Raji (cell line): Measurements from ENCODE around the gene FHIT.

Experiments used
- POLR2A ChIP-seq: IDR thresholded peaks from 2 replicates; pipeline ENCODE4 v1.6.1; 2011; ENCODE audit warnings: low read depth, low read length, control low read depth; ENCODE audit not compliant: insufficient read depth

The FHIT gene

DNA sequence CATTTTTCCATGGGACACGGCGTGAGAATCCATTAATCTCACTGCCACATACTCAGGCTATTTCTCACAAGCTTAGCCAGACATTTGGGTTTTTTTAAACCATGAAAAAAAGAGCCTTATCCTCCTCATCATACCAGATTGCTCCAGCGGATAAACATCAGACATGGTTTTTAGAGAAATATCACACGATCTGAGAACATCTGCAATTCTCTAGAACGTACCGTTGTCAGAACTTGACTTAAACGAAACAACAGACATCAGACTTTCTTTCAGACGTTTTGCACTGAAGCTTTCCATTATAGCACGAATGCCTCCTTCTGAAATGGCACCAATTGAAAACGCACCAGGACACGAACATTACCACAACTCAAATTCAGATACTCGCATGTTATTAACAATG, 1457.3 kb downstream of the FHIT start:
- no peak for TF ChIP-seq POLR2A

DNA sequence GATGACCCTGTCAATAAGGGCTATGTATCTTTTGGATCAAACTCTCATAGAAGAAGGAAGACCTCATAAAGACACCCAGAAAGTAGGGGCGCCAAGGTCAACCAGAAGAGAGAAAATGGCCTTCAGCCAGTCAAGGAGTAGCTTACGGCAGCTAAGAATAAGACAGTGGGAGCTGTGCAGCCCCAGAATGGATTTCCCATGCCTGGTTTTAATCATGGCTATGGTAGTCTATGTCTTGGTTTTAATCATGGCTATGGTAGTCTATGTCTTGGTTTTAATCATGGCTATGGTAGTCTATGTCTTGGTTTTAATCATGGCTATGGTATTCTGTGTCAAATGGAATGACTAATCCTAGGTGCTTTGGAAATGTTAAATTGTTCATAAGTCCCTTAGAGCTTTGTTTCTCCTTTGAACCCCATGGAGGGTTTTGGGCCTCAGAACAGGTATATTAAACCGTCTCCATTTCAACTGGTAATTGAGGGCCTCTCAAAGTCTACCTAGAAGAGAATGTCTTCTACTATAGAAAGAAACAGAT, 1459.4 kb downstream of the FHIT start:
- no peak for TF ChIP-seq POLR2A

DNA sequence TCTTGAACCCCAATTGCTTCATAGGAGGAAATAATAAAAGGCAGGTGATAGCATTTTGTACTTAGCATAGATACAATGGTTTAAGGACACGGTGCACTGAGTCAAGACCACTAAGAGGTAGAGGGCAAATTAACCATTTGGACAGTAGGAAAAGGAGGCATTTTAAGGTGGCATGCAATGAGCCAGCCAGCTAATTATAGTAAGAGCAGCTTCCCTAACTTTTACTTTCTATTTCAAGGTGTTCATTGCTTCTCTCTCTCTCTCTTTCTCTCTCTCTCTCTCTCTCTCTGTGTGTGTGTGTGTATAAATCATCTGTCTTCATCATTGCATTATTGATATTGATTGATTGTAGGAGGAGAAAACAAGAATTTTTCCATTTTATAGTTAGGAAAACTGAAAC, 1461.0 kb downstream of the FHIT start:
- no peak for TF ChIP-seq POLR2A

DNA sequence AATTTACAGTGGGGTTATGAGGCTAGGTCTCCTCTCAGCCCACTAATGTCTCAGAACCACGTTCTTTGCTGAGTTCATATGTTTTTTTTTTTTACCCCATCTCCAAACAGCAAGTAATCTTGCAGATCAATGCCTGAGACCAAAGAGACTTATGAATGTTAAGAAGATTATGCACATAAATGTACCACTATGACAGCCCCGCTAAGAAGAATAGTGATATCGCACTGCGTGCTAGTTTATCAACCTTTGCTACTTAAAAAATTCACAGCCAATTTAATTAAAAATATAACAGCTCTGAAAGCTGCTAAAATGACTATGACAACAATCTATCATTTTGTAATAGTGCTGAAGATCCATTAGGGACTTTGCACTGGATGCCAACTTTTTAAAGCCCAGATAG, 1462.5 kb downstream of the FHIT start:
- no peak for TF ChIP-seq POLR2A

DNA sequence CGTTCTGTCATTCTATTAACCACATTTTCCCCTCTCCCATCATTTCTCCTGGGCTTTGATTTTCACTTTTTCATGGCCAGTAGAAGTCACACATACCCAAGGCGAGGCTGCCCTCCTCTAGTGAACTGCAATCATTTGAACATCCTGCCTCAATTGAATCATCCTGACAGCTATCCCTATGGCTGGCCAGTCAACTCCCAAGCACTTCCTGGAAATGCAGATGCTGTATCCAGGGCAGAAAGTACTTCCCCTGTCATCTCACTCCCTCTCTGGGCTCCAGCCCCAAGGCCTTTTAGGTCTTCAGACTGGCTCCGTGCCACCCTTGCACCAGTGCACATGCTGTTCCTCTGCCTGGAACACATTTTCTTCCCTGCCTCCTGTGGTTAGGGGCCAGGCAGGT, 1463.1 kb downstream of the FHIT start:
- TF ChIP-seq POLR2A = no peak

DNA sequence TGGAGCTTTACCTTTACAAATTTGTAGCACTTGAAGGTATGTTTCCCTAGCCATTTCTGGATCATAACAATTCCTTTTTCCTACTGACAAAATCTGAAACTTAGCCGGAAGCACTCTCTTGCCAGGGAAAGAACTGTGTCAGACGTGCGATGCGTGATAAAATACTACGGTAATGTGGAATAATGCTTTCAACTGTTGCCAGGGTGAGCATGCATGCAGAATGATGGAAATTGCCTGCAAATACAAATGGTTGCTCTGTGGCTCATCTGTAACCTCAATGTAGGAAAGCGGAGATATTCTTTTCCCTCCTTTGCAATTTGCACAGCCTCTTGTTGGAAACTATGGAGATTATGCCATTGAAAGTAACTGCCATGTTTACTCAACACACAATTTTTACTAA, 1464.9 kb downstream of the FHIT start:
- TF ChIP-seq POLR2A = no peak

DNA sequence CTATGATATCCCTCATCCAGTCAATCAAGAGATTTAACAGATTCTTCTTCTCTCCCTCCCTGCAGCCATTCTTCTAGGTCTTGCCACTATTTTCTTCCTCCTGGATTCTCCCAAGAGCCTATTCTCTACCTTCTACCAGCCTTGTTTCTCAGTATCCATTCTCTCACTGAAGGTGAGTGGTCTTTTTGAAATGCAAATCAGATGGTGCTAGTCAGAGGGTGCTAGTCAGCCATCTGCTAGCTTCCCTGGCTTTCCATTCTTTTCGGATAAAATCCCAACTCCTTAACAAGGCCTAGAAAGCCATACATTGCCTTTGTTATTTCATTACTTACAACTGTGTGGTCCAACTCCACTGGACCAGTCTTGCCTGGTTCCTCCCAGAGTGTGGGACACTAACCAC, 1467.1 kb downstream of the FHIT start:
- no peak for TF ChIP-seq POLR2A

DNA sequence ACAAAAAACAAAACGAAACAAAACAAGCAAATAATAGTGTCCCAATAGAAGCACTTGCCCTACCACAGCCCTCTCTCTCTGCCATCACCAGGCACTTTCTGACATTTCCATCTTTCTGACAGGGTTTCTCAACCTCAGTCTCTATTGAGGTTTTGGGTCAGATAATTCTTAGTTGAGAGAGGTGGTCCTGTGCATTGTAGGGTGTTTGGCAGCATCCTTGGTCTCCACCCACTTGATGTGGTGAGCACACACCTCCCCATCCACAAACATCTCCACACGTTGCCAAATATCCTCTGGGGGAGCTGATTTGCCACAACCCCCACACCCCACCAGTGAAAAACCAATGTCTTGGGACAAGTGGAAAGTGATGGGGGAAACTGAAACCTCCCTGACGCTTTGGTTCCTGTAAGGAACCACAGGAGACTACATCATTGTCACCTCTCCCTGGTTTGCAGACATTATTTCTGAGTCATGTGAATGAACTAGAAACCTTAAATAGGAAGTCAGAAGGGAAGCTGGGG, 1467.7 kb downstream of the FHIT start:
- TF ChIP-seq POLR2A = no peak

DNA sequence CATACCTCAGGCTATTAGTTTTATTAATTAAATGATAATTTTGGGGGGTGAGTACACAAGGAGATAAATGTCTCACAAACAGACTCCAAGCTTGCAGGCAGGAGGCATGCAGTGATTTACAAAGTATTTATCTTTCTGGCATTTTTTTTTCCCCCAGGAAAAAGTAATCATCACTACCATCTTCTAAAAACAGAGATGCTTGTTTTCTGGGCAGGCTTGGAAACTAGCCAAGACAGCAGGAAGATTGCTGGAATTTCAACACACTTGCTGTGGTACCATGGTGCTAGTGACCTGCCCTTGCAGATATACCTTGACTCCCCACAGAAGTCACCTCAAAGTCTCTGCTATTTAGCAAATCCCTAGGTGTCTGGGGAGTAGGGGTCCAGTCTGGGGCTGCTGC, 1468.6 kb downstream of the FHIT start:
- TF ChIP-seq POLR2A = no peak

DNA sequence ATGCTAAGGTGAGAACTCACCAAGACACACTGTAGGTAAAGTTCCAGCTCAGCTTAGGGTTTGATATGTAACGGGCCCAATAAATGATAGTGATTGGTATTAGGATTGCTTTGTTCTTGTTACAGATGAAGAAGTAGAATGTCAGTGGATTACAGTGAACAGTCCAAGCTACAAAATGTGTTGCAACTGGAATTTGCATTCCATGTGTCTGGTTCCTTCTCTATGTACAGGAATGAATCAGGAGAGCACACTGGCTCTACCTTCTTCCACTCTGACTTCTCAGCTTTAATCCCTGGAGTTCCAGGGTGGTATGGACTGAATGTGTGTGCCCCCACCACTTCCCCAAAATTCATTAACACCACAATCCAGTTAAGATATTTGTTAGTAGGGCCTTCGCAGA, 1471.0 kb downstream of the FHIT start:
- no peak for TF ChIP-seq POLR2A

DNA sequence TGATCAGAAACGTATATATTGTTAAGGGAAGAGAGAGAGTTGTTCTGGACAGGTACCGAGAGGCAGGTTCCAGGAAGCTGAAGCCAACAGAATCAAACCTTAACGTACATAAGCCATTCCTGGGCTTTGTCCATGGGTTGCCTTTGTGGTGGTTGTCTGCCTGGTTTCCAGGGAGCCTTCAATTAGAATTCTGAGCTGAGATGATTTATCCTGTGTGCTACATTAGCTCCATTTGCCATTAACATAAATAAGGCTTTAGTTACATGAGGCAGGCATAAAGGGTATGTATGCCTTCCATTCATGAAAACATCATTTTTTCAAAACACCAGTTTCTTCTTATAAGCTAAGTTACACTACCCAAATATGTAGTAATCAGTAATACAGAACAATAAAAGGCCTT, 1472.0 kb downstream of the FHIT start:
- TF ChIP-seq POLR2A = no peak

DNA sequence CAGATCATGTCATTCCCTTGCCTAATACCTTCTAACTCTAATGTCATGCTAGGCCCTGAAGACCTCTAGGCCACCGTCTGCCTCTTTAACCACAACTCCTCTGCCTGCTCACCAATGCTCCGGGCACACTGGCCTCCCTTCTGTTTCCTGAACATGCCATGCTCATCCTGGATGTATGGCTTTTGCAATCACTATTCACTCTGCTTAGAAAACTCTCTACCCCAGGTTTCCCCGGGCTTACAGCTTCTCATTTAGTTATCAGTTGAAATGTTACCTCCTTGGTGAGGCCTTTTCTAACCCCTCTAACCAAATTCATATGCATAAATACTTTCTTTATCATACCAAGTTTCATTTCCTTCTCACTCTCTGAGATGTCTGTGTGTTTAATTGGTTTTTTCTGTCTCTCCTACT, 1473.6 kb downstream of the FHIT start:
- no peak for TF ChIP-seq POLR2A

DNA sequence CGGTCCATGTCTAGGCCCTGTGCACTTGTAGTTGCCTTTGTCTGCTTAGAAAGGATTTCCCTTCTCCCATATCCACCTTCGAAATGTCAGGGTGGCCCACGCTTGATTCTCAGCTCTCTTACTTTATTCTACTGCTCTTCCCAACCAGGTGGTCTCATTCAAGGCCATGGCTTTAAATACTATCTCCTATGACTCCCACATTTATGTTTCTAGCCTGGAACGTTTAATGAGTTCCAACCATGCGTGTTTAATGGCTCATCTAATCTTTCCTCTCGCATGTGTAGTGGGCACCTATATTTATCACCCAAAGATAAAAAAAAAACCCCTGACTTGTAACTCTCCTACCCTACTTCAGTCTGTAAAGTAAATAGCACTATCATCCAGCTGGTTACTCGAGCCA, 1474.2 kb downstream of the FHIT start:
- TF ChIP-seq POLR2A = no peak

DNA sequence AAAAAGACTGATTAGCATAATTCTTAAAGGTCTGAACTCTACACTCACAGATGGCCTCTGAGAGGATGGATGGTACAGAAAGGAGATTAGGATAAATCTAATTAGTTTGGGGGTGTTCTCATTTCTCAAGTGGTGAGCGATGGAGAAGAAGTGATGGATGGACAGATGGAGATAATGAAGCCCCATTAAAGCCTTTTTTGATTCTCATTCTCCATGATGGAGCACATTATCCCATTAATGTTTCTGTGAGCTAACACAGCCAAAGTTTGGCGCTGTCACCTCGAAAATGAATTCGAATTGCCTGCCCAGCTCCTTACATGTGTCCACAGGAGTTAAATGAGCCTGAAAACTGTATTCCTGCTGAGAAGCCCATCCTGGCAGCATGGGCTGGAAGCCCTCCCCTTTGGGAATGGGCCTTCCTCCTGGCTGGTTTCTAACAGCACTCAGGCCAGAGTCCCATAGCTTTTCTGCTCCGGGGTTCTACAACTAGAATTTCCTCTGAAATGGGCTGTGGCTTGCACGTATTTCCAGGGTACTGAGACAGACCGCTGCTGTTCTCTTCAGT, 1475.4 kb downstream of the FHIT start:
- no peak for TF ChIP-seq POLR2A

DNA sequence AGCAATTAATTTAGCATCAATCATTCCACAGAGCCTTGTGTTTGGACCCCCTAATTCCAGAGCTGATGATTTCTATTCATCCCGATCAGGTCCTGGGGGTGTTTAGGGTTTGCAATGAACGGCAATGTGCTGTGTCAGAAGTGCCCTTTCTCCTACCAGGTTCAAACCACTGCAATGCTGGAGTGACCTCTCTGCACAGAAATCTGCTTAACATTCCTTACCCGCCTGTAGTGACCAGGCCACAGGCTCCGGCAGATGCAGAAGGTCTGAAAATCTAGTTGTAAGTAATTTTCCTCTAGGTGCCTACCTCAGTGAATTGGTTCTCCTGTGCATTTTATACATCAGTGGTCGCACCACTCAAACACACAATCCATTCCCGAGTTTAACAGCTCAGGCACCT, 1476.1 kb downstream of the FHIT start:
- TF ChIP-seq POLR2A = no peak

DNA sequence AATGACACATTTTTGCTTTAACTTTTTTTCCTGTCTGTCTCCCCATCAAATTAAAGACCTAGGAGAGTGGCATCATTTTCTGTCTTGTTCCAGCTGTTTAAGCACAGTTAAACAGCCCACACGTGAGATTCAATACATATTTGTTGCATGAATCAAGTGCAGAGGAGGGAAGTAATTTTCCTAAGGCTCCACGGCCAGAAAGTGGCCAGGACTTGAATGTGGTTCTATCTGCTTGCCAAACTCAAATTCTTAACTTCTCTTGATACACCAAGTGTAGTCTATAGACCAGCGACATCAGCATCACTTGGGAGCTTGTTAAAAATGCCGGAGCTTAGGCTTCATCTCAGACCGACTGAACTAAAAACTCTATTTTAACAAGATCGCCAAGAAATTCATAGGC, 1476.6 kb downstream of the FHIT start:
- TF ChIP-seq POLR2A = no peak

DNA sequence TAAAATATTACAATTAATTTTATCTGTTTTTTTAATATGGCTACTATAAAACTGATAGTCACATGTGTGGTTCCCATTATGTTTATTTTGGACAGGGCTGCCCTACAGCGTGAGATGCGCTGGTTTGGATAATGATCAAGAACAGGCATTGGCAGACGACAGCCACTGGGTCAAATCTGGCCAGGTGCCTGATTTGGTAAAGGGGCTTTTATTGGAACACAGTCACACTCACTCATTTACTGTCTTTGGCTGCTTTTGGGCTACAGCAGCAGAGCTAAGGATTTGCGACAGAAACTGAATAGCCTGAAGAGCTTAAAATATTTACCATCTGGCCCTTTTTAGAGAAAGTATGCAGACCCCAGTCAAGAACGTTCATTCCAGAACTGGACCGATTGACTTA, 1477.3 kb downstream of the FHIT start:
- TF ChIP-seq POLR2A = no peak
